Measurements from ENCODE around the gene PRKCA.
"Not testable (repeated sequence)": the region's sequence is repeated elsewhere in the genome, so short reads cannot be mapped to it uniquely, and the experiment has no call there.

Gene PRKCA

GRCh38 chr17:66383333-66383732 lies 80.9 kb downstream of the PRKCA start:
- DNase-seq (ENCODE audit: low read depth in 3 of 3), result no peak

DNA sequence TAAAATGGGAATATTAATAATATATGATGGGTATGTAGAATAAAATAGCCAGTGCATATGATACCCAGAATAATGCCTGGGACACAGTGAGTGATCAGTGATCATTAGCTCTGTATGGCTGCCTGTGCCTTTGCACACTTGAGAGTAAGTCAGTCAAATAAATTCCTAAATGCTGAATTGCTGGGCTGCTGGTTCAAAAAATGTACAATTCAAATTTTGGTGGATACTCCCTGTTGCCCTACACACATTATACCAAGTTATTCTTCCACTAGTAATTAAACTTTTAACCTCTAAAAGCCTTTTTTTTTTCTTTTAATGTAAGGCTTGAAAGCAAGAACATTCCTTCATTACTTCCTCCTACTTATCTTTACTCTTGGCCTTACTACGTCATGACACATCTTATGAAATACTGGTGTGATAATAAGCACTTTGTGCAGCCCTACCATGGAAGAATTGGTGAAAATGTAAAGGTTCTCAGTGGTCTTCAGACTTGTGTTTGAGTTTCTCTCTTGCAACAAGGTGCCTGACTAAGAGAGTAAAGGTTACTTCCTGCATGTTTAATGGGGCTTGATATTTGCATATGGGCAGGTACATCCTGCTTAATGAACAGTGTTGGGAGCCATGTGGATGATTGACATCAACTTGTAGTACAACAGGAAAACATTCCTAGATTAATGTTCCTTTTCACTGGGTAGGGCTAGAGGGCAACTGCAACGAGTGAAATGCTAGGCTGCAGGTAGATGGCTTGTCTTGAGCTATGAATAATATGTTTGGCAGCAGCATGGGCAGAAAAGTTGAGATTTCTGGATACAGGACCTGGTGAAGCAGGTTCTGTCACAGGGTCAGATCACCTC lies 84.3 kb downstream of the PRKCA start:
- DNase-seq (ENCODE audit: low read depth in 3 of 3), result no peak

- DNase-seq (ENCODE audit: low read depth in 3 of 3), result no peak
These were observed 85.1 kb downstream of the PRKCA start for GRCh38 chr17:66387392-66387981.

- no peak for DNase-seq (ENCODE audit: low read depth in 3 of 3)
These were observed 90.5 kb downstream of the PRKCA start for GRCh38 chr17:66392783-66393437.

DNA sequence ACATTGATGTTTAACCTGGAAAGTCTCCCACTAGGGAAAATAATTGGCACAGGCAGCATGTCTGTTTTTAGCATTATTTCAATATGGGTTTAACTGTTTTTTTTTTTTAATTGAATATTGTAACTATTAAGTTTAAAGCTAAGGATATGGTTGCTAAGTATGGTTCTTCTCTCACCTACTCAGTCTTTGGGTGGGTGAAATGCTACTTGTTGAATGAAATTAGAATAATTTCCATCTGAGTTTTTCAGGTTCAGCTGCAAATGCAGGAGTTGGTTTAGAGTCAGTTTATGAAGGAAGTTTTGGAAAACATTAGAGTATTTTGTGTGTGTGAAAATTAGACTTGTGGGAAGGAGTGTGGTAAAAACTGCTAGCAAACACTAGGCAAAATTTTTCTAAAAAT lies 93.5 kb downstream of the PRKCA start:
- no peak for DNase-seq (ENCODE audit: low read depth in 3 of 3)

DNA sequence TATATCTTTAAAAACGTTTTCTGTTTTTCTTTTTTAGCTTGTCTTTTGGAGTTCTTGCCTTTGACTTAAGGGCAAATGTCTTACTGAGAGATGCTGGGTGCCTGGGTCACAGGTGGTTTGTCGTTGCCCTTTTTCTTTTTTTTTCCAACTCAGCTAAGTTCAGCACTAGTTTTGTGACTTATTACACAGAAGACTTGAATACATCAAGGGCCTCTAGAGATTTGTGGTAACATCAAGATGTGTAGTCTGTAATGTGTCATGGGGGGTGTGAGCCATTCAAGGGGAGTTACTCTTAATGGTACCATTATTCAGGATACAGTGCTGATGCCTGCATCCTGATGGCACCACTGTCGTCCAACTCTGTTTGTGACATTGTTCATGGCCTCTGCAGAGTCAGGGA lies 95.1 kb downstream of the PRKCA start:
- DNase-seq (ENCODE audit: low read depth in 3 of 3), result no peak

DNA sequence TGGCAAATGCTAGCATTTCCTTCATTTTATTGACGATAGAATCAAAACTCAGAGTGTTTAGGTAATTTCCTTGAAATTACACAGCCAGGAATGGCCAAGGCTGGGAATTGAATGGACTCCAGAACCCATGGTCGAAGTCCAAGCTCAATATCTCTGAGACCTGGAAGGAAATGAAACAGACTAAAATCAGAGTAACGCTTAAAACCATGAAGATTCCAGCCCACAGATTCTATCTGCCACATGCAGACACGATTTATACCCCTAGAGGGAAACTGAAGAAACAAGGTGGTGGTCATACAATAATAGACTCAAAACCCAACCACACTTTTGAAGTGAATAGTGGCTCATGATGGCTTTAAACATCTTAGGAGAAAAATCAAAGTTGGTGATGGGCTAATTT lies 95.6 kb downstream of the PRKCA start:
- DNase-seq (ENCODE audit: low read depth in 3 of 3), result no peak

DNA sequence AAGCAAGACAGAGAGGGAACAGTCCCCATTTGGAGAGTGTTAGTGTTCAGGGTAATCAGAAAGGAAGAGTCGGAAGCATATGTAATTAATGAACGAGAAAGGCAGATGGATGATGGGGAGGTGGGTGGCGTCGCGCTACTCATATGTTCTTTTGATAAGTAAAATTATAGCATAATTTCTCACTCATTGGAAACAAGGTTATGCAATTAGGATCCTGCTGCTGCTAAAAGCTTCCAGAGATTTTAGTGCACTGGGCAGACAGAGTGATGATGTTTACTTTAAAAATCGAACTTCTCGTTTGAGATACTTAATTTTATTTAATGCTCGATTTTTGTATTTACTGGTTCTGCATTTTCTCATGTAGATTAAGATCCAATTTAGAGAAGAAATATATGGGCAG lies 96.2 kb downstream of the PRKCA start:
- DNase-seq (ENCODE audit: low read depth in 3 of 3), result no peak

GRCh38 chr17:66399441-66399840 lies 97.0 kb downstream of the PRKCA start:
- DNase-seq (ENCODE audit: low read depth in 3 of 3), result no peak

DNA sequence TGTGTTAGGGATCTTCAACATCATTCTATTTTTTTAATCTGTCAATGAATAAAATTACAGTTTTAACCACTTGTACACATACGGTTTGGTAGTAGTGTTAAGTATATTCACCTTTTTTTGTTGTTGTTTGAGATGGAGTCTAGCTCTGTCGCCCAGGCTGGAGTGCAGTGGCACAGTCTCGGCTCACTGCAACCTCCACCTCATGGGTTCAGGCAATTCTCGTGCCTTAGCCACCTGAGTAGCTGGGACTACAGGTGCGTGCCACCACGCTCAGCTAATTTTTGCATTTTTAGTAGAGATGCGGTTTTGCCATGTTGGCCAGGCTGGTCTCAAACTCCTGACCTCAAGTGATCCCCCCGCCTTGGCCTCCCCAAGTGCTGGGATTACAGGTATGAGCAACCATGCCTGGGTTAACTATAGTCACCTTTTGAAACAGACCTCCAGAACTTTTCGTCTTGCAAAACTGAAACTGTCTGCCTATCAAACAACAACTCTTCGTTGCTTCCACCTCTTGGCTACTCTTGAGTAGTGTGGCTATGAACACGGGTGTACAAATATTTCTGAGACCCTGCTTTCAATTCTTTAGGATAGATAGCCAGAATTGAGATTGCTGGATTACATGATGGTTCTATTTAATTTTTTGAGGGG lies 97.8 kb downstream of the PRKCA start:
- DNase-seq (ENCODE audit: low read depth in 3 of 3), result not testable (repeated sequence)

GRCh38 chr17:66400698-66401097 lies 98.3 kb downstream of the PRKCA start:
- no peak for DNase-seq (ENCODE audit: low read depth in 3 of 3)

DNA sequence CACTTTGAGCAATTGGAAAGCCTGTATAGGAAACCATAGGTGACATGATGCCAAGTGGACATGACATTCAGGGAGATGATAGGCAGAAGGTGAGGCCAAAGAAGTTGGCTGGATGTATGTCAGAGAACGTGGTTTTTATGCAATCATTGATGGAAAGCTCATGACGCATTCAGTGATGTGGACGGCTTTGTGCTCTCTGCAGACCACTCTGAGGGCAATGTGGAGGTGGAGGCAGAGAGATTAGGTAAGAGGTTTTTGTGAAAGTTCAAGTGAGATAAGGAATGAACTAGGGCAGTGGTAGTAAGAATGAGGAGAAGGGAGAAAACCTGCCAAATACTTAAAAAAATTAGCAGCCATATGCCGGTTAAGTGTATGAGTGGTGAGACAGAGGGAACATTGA lies 99.0 kb downstream of the PRKCA start:
- DNase-seq (ENCODE audit: low read depth in 3 of 3), result no peak

GRCh38 chr17:66403846-66404556 lies 101.6 kb downstream of the PRKCA start:
- no peak for DNase-seq (ENCODE audit: low read depth in 3 of 3)

GRCh38 chr17:66405836-66406677 lies 103.6 kb downstream of the PRKCA start:
- DNase-seq (ENCODE audit: low read depth in 3 of 3), result no peak

- no peak for DNase-seq (ENCODE audit: low read depth in 3 of 3)
These were observed 104.6 kb downstream of the PRKCA start for GRCh38 chr17:66406701-66407644.

DNA sequence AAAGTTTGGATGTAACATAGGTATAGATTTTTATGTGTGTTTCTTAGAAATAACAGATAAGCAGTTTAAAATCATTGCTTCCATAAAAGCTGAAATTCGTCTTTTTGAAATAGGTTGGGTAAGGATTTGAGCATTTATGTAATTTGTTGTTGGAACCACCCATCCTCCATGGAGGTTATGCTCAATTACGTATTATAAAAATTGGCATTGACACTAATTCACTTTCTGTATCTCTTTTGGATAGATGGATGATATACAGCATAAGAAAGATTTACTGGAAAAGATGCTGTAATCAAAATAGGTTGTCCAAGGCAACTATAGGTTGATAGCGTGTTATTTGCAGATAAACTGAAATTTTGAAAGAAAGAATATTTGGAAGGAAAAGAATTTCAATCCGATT lies 105.5 kb downstream of the PRKCA start:
- no peak for DNase-seq (ENCODE audit: low read depth in 3 of 3)

DNA sequence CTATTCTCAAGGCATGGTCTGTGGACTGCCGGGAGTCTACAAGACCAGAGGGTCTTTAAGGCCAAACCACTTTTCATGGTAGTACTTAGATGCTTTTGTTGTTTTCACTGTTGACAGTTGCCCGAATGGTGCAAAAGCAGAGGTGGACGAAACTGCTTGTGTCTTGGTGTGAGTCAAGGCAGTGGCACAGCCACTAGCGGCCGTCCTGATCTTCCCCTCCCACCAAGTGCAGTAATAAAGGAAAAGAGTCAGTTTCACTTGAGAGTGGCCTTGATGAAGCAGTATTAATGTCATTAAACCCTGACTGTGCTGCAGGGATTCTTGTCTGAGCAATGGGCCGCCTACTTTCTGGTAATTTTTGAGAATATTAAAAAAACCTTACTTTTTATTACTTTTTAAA lies 109.1 kb downstream of the PRKCA start:
- DNase-seq (ENCODE audit: low read depth in 3 of 3), result no peak

DNA sequence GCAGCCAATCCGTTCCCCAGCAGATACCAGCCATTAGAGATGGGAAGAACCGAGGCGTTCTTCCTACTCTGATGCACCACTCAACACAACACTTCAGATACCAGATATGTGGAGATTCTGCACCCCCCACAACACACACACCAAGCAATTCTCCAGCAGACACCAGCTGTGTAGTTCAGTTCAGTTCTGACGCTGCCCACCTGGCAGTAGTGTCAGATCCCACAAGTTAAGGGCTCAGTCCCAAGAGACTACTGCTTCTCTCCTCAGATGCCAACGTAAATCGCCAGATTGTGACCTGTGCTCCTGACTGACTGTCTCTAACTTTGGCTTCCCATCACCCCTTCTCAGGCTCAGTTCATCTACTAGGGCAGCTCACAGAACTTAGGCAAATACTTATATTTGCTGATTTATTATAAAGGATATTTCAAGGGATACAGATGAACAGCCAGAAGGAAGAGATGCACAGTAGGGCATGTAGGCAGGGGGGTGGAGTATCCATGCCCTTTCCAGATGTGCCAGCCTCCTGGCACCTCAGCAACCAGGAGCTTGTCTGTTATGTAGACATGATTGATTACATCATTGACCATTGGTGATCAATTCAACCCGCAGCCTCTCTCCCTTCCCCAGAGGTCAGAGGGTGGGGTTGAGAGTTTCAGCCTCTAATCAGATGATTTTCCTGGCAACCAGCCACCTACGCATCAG lies 110.6 kb downstream of the PRKCA start:
- no peak for DNase-seq (ENCODE audit: low read depth in 3 of 3)
